Panc1 (cell line): ENCODE results near the gene METTL22.

ENCODE experiments used
- CTCF ChIP-seq: fragments of 450-650 bp; IDR thresholded peaks from 2 replicates; pipeline ENCODE4 v1.5.1; 2017; ENCODE audit warnings: mild to moderate bottlenecking
- TCF7L2 ChIP-seq: IDR thresholded peaks from 2 replicates; pipeline ENCODE4 v1.6.1; 2011; ENCODE audit warnings: mild to moderate bottlenecking, low read depth, low read length, inconsistent platforms

GRCh38 chr16:8639694-8640093 is 18.2 kb downstream of the METTL22 start:
- no peak for TF ChIP-seq CTCF
- TF ChIP-seq TCF7L2 = no peak
